Ecto neural progenitor cell (in vitro differentiated cells): ENCODE data around the gene CLSTN2.

Experiments
- DNase-seq: peaks from one replicate; pipeline ENCODE4 v3.0.0-alpha.2; 2018; ENCODE audit warnings: low spot score

CLSTN2 gene

GRCh38 chr3:140453750-140454149 lies 518.8 kb downstream of the CLSTN2 start:
- DNase-seq: no peak

- no peak for DNase-seq
These were observed 520.7 kb downstream of the CLSTN2 start for GRCh38 chr3:140455521-140456214.

GRCh38 chr3:140456974-140457373 lies 522.0 kb downstream of the CLSTN2 start:
- no peak for DNase-seq

DNA sequence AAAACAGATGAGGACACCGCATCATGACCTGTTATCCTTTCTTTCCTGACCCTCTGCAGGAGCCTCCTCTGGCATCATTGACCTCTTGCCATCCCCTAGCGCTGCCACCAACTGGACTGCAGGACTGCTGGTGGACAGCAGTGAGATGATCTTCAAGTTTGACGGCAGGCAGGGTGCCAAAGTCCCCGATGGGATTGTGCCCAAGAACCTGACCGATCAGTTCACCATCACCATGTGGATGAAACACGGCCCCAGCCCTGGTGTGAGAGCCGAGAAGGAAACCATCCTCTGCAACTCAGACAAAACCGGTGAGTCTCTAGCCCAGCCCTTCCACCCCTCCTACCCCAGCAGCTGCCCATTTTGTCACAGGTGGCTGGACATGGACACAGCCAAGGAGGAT lies 524.5 kb downstream of the CLSTN2 start:
- no peak for DNase-seq

DNA sequence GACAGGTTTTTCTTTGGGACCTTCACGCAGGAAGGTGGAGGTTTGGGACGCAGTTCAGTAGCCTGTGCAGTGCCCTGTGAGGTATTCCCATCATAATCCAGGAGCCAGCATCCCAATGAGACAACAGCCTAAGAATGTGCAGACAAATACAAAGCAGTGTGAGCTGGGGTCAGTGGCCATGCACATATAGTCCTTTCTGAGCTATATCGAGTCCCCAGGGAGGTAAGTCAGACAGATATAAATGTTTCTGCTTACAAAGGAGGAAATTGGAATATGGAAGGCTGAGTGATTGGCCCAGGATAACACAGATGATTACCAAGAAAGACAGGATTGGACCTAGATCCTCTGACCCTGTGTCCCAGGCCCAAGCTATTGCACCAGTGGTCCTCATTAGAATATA lies 526.3 kb downstream of the CLSTN2 start:
- no peak for DNase-seq

DNA sequence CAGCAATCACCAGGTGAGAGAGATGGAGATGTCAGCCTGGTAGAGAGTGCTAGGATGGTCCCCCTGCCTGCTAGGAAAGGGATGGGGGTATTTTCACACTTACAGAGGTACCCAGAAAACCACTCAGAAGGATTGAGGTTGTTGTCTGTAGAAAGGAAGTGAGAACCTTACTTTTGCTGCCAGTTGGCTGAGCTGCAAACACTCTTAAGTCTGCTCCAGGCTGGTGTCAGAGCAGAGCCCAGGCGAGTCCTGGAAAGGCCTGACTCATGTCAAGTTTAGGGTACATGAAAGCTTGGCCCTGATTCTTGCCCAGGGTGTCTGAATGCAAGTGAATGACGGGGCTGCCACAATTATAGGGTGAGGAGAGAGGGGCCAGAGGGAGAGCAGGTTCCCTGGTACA lies 528.4 kb downstream of the CLSTN2 start:
- DNase-seq: no peak

GRCh38 chr3:140465988-140466387 lies 531.0 kb downstream of the CLSTN2 start:
- no peak for DNase-seq

GRCh38 chr3:140466535-140466934 lies 531.5 kb downstream of the CLSTN2 start:
- DNase-seq: no peak

DNA sequence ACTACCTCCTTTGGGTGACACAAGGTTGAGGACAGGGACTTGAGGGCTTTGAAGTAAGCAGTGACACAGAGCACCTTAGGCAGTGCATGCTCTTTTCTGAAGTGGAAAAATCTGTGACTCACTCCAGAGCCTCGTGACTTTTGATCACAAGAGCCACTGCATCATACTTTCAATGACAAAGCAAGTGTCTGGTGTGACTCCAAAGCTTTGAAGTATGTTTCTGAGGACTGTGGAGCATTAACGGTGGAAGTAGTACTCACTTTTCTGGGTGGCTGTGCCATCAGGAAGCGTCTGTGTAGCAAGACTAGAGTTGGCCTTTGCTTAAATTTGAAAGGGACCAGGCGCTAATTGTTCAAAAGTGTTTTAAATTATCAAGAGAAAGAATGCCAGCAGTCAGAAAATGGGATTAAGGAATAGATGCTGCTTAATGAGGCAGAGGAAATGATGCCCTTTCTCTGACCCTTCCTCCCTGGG lies 532.2 kb downstream of the CLSTN2 start:
- DNase-seq: no peak

DNA sequence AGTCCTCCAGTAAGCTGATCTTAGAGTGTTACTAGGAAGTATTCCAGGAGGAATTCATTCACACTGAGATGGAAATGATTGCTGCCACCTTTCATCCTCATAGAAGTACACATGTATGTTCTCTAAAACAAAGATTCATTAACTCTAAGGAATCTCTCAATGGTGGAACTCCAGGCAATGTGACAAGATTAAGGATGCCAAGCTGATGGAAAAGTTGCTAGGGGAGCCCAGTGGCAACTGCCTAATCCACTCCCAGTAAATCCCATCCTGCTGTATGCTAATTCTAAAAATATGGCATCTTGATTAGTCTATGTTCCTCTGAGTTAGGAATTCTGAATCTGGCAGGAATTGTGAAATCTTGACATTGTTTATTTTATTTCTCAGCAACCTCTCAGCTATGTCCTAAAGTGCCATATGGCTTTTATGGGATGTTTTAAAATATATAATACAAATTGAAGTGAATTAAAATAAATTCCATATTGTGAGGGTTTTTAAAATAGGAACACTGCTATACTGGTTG lies 532.9 kb downstream of the CLSTN2 start:
- no peak for DNase-seq

DNA sequence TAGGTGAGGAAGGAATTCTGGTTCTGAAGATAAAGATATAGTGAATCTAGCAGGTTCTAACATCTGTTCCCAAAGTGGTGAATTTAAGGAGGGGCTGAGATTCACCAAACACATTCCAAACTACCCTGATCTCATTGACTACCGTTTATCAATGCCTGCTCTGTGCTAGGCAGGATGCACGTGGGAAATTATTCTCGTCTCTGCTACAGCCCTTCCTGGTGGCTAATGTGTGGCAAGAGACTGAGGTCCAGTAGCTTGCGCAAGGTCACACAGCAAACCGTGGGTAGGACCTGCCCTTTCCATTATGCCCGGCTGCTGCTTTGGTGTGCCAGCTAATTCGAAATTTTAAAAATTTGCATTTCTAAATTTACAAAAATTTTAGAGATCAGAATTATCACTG lies 533.4 kb downstream of the CLSTN2 start:
- DNase-seq: no peak

GRCh38 chr3:140469491-140469890 lies 534.5 kb downstream of the CLSTN2 start:
- no peak for DNase-seq

DNA sequence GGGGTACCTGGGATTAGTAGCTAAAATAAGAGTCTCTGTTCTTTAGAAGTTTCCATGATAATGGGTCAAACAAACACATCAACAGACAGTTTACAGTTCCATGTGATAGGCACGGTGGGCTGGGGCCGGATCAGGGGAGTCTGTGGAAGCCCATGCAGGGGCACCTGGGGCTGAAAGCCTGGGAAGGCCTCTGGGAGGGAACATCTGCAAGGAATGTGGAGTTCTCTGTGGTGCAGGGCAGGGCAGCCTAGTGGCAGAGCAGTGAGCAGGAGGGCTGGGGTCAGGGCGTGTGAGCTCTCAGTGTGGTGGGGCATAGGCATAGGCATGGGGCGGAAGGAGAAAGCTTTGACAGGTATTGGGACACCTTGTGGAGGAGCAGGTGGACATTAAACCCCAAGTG lies 535.2 kb downstream of the CLSTN2 start:
- DNase-seq: no peak

- no peak for DNase-seq
These were observed 536.0 kb downstream of the CLSTN2 start for GRCh38 chr3:140470962-140471361.

DNA sequence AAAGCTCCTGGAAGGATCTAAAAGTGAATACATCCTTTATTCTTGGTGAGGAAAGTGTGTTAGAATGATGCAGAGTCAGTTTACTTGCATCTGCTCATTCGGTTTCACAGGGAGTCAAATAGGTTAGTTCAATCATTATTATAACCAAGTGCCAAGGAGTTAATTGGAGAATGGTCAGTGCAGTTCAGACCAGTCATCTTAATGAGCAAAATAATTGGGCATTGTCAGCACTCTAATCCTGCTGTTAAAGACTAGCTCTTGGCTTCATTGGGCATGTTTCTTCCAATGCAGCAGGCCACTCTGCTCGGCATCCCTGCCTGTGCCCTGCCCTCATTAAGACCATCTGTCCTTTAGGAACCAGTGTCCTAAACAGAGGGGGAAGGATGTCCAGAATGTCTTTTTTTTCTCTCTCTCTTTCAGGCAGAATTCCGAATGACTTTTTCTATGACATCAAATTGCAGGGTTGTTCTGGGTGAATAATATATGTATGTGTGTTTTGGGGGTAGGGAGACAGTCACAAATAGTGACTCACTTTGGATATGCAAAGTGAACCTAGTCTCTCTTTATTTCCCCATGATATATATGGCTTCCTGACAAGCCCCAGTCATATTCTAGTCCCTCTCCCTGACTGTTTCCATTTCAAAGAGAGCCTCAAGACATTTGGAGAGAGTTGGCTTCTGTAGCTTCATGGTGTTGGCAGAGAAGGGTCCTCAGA lies 537.5 kb downstream of the CLSTN2 start:
- no peak for DNase-seq

DNA sequence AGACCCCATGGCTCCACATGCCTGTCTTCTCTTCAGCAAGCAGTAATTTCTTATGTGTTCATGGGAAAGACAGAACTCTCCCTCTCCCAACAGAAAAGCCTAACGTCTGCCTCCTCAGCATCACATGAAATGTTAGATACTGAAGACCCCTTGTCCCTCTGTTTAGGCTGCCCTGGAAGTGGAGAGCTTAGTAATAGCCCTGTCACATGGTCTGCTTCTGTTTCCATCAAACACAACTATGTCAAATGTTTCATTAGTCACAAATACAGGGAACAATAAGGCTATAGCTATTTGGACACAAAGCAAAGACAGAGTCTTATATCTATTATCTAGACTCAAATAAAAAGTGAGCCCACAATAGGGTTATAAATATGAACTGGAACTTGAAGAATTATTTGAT lies 552.6 kb downstream of the CLSTN2 start:
- no peak for DNase-seq

DNA sequence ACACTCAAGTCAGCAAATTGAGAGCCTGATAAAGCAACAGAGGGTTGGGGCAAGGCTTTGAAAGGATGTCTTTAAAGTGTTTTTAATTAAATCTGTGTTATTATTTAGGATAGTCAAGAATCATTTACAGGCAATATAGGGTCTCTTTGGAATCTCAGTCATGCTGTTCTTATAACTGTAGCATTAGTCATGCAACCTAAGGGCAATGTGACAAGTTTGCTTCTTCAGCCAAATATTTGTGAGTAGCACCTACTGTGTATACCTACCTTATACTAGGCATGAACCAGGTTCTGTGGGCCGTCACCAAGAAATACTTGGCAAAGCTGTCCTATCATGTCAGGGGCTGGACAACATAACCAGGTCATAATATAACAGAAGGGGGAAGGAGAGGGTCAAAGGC lies 558.3 kb downstream of the CLSTN2 start:
- no peak for DNase-seq

GRCh38 chr3:140494970-140495369 lies 560.0 kb downstream of the CLSTN2 start:
- no peak for DNase-seq

GRCh38 chr3:140497331-140497730 lies 562.3 kb downstream of the CLSTN2 start:
- no peak for DNase-seq

DNA sequence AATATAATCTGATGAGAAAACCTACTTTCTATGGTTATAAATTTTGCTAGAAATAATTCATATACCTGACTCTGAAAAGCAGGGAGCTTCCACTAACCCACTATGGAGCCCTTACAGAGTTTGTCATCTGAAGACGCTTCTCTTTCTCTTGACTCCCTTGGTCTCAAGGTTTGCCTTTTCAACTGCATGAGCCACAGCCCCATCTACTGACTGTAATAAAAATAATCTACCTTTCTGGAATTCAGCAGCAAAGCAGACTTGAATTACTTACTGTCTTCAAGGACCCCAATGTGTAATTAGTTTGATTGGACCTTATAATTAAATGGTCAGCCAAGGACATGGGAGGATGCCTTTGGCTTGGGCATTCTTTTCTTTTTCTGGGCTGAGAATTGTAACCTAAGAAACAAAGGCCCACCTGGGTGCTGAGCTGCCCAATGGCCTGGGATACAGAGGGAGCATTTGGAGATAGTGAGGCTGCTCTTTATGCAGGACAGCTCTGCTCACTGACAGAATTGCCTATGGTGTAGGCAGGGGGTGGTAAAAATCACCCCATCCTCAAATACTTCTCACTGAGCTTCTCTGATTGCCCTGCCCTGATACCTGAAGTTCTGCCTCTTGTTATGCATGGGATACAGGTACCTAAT lies 564.3 kb downstream of the CLSTN2 start:
- DNase-seq: no peak

DNA sequence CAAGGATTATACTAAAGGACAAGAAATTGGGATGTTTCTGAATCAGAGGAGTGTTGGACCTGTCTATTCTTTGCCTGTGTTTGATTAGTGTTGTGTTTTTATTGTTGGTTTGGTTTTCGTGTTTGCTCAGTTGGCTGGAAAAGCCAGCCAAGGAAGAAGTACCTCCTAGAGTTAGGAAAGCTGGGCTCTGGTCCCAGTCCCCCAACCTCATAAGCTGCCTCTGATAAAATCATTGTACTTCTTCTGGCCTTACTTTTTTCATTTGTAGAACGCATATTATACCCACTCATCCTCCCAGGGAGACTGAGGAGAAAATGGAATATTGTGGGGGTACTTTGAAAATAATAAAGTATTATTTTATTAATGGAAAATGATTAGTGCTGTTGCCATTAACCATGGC lies 565.5 kb downstream of the CLSTN2 start:
- DNase-seq: no peak

GRCh38 chr3:140501061-140501769 lies 566.2 kb downstream of the CLSTN2 start:
- no peak for DNase-seq
